Uterus (tissue), 2 donors: Measurements from ENCODE around the gene PAIP2B.

Source experiments
- POLR2A ChIP-seq, 2 donors: fragments of 450-650 bp; IDR thresholded peaks; one replicate each; pipeline ENCODE4 v1.6.1; 2016; ENCODE audit warnings: antibody characterized with exemption in 2 of 2, mild to moderate bottlenecking in 1 of 2, moderate library complexity in 1 of 2
- TF ChIP-seq, protein P1 (sequence below), 4 experiments: fragments of 200-600 bp in 2 of 4; fragments of 450-650 bp in 2 of 4; sonication (generic) in 2 of 4; IDR thresholded peaks; one replicate each; pipeline ENCODE4 v1.5.1; 2016 to 2019; ENCODE audit warnings: antibody characterized with exemption in 4 of 4, mild to moderate bottlenecking in 2 of 4, moderate library complexity in 1 of 4

DNA sequence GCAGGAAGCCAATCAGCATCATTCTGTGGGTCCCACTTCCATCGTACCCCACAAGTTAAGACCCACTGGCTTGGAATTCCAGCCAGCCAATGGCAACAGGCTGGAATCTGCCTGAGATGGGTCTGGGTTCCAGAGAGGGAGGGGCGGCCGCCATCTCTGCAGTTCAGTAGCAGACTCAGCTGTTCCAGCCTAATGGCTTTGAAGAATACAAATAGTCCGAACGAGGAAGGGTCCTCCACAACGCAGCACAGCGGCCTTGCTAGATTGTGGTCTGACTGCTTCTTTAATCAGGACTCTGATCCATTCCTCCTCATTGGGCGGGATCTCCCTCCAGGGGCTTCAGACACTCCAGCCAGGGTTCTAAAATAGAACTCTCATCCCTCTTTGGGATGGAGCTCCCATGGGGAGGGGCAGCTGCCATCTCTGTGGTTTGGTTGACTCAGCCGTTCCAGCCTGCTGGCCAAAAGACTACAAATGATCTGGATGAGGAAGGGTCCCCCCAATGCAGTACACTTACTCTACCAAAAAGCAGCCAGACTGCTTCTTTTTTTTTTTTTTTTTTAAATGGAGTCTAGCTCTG lies 42.7 kb upstream of the PAIP2B start:
- TF ChIP-seq, protein P1, sequence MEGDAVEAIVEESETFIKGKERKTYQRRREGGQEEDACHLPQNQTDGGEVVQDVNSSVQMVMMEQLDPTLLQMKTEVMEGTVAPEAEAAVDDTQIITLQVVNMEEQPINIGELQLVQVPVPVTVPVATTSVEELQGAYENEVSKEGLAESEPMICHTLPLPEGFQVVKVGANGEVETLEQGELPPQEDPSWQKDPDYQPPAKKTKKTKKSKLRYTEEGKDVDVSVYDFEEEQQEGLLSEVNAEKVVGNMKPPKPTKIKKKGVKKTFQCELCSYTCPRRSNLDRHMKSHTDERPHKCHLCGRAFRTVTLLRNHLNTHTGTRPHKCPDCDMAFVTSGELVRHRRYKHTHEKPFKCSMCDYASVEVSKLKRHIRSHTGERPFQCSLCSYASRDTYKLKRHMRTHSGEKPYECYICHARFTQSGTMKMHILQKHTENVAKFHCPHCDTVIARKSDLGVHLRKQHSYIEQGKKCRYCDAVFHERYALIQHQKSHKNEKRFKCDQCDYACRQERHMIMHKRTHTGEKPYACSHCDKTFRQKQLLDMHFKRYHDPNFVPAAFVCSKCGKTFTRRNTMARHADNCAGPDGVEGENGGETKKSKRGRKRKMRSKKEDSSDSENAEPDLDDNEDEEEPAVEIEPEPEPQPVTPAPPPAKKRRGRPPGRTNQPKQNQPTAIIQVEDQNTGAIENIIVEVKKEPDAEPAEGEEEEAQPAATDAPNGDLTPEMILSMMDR (IDR thresholded peaks at IDR 0.05) = no peak
- no peak for TF ChIP-seq POLR2A (IDR thresholded peaks at IDR 0.05)
